ENCODE results near the gene CYTH4.

DNA sequence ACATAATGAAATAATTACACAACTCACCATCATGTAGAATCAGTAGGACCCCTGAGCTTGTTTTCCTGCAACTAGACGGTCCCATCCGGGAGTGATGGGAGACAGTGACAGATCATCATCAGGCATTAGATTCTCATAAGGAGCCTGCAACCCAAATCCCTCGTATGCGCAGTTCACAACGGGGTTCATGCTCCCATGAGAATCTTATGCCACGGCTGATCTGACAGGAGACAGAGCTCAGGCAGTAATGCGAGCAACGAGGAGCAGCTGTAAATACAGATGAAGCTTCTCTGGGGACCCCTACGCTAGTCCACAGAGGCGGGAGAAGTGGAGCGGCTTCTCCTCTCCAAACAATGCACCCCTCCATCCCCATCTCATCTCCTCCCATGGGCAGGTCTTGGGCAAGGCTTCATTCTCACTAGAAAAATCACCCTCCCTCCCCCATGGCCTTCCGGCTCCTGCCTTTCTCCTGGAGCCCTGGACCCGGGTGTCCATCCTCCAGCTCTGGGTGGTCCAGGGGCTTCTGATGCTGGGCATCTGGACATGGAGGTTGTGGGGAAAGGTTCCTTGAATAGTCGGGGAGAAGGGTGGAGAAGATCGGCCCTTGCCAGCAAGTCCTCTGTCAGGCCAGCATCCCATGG, 22.0 kb upstream of the CYTH4 start:
- no peak for TF ChIP-seq POLR2A (IDR thresholded peaks at IDR 0.05)
- no peak for TF ChIP-seq CTCF (IDR thresholded peaks at IDR 0.05)
- TF ChIP-seq POLR2AphosphoS5 (IDR thresholded peaks at IDR 0.05) = no peak

All from stomach (tissue), 4 donors.